Inflammatory macrophage treated with lipopolysaccharide for 4 hours (primary cell): Measurements from ENCODE around the gene MAK.
"Not testable (repeated sequence)": the region's sequence is repeated elsewhere in the genome, so short reads cannot be mapped to it uniquely, and the experiment has no call there.

Experiments
- DNase-seq: peaks from one replicate; pipeline ENCODE4 v3.0.0-alpha.2; 2020

Gene MAK

GRCh38 chr6:10852361-10852960, 14.1 kb upstream of the MAK start:
- no peak for DNase-seq

- DNase-seq: no peak
Measured at GRCh38 chr6:10850728-10851127, 12.4 kb upstream of the MAK start.

- no peak for DNase-seq
Measured at GRCh38 chr6:10849901-10850300, 11.6 kb upstream of the MAK start.

GRCh38 chr6:10847684-10848083, 9.3 kb upstream of the MAK start:
- DNase-seq: peak; percentile 12

- DNase-seq: no peak
Measured at GRCh38 chr6:10843554-10843953, 5.2 kb upstream of the MAK start.

- peak; percentile 80 for DNase-seq
Measured at GRCh38 chr6:10838794-10839333, 525 bp upstream of the MAK start.

- no peak for DNase-seq
Measured at GRCh38 chr6:10837622-10837994, 731 bp downstream of the MAK start.

GRCh38 chr6:10837009-10837621, 1.2 kb downstream of the MAK start:
- DNase-seq: peak; percentile 4

- DNase-seq: no peak
Measured at GRCh38 chr6:10834823-10835222, 3.5 kb downstream of the MAK start.

GRCh38 chr6:10831609-10832008, 6.7 kb downstream of the MAK start:
- DNase-seq: peak; percentile 67

GRCh38 chr6:10824819-10825218, 13.5 kb downstream of the MAK start:
- DNase-seq: no peak

- DNase-seq: no peak
Measured at GRCh38 chr6:10824297-10824696, 14.0 kb downstream of the MAK start.

- not testable (repeated sequence) for DNase-seq
Measured at GRCh38 chr6:10814176-10814575, 24.2 kb downstream of the MAK start.

- no peak for DNase-seq
Measured at GRCh38 chr6:10809098-10809497, 29.2 kb downstream of the MAK start.

GRCh38 chr6:10808376-10808775, 30.0 kb downstream of the MAK start:
- no peak for DNase-seq

GRCh38 chr6:10801224-10801848, 37.0 kb downstream of the MAK start:
- DNase-seq: peak; percentile 35

- DNase-seq: no peak
Measured at GRCh38 chr6:10800810-10801209, 37.5 kb downstream of the MAK start.

- no peak for DNase-seq
Measured at GRCh38 chr6:10794239-10794638, 44.1 kb downstream of the MAK start.

- DNase-seq: no peak
Measured at GRCh38 chr6:10793695-10794094, 44.6 kb downstream of the MAK start.

- no peak for DNase-seq
Measured at GRCh38 chr6:10793035-10793434, 45.3 kb downstream of the MAK start.

GRCh38 chr6:10792101-10792500, 46.2 kb downstream of the MAK start:
- DNase-seq: no peak

- DNase-seq: no peak
Measured at GRCh38 chr6:10791673-10792072, 46.7 kb downstream of the MAK start.

- no peak for DNase-seq
Measured at GRCh38 chr6:10779076-10779475, 59.3 kb downstream of the MAK start.

- DNase-seq: no peak
Measured at GRCh38 chr6:10778230-10778629, 60.1 kb downstream of the MAK start.
